Activated naive CD8-positive, alpha-beta T cell treated with anti-CD3 and anti-CD28 coated beads, Interleukin-2, amount 10 ng/mL, durations not matched to agents 7 days and 5 days (primary cell): ENCODE measurements around the gene FSTL4. TPM values are rescaled to one million over a fixed set of nuclear protein-coding genes. Genes with fewer than 3 reads are reported as not detected.

Experiments used
- ATAC-seq: fragments of 150-1000 bp; cut with Tn5 transposase; one replicate; pipeline ENCODE4 v1.10.0; 2021; ENCODE audit warnings: low read depth, moderate library complexity
- POLR2A ChIA-PET: fragments of 350-600 bp; sonication (Branson Sonifier 250); formaldehyde crosslinking; loops from one replicate; lab custom pipeline; 2021; ENCODE audit warnings: antibody characterized with exemption; lab: Charles Lee
- DNase-seq: peaks from one replicate; pipeline ENCODE4 v3.0.0; 2021
- H3K27ac Mint-ChIP-seq: one replicate; pipeline ENCODE4 v1.8.0; 2022; ENCODE audit warnings: mild to moderate bottlenecking, mixed read lengths
- H3K27me3 Mint-ChIP-seq: one replicate; pipeline ENCODE4 v1.8.0; 2022; ENCODE audit warnings: mild to moderate bottlenecking, moderate library complexity, mixed read lengths
- H3K36me3 Mint-ChIP-seq: one replicate; pipeline ENCODE4 v1.8.0; 2021; ENCODE audit warnings: mild to moderate bottlenecking, mixed read lengths
- H3K4me1 Mint-ChIP-seq: one replicate; pipeline ENCODE4 v1.8.0; 2021; ENCODE audit warnings: mixed read lengths
- H3K4me3 Mint-ChIP-seq: one replicate; pipeline ENCODE4 v1.8.0; 2022; ENCODE audit warnings: mild to moderate bottlenecking, moderate library complexity, mixed read lengths
- H3K9me3 Mint-ChIP-seq: one replicate; pipeline ENCODE4 v1.8.0; 2021; ENCODE audit warnings: mixed read lengths
- total RNA-seq, 2 experiments: library from RNA; stranded (reverse); gene quantifications; one replicate each; pipeline ENCODE4 v1.2.3, GENCODE V29; 2021

The FSTL4 gene
- total RNA-seq, 2 experiments from 2014 or later: 0.26 to 0.83 TPM

GRCh38 chr5:133487093-133487492, 125.2 kb downstream of the FSTL4 start:
- Mint-ChIP-seq H3K27ac (no peak overlapping the region), H3K36me3 (no peaks in the 10 kb centered on the region), H3K9me3 (peaks cover 4% of the 10 kb centered on the region), H3K4me1 (no peaks in the 10 kb centered on the region), H3K4me3 (no peak overlapping the region), H3K27me3 (peaks cover 11% of the 10 kb centered on the region)
- POLR2A ChIA-PET: no interaction called here
- ATAC-seq (no peak), DNase-seq (no peak)

GRCh38 chr5:133485468-133485867, 126.9 kb downstream of the FSTL4 start:
- H3K4me3 Mint-ChIP-seq: no peak overlapping the region
- H3K4me1 Mint-ChIP-seq: no peaks in the 10 kb centered on the region
- ATAC-seq (no peak), DNase-seq (no peak)
- H3K36me3 Mint-ChIP-seq: no peaks in the 10 kb centered on the region
- peaks cover under 1% of the 10 kb centered on the region for H3K9me3 Mint-ChIP-seq
- POLR2A ChIA-PET: no interaction called here
- peaks cover 9% of the 10 kb centered on the region for H3K27me3 Mint-ChIP-seq
- H3K27ac Mint-ChIP-seq: no peak overlapping the region

GRCh38 chr5:133483406-133484090, 128.8 kb downstream of the FSTL4 start:
- no peaks in the 10 kb centered on the region for H3K9me3 Mint-ChIP-seq
- H3K27ac Mint-ChIP-seq: no peak overlapping the region
- peaks cover 12% of the 10 kb centered on the region for H3K27me3 Mint-ChIP-seq
- H3K4me1 Mint-ChIP-seq: no peaks in the 10 kb centered on the region
- POLR2A ChIA-PET: no interaction called here
- DNase-seq (no peak), ATAC-seq (no peak)
- H3K36me3 Mint-ChIP-seq: no peaks in the 10 kb centered on the region
- H3K4me3 Mint-ChIP-seq: no peak overlapping the region

- H3K27ac Mint-ChIP-seq: no peak overlapping the region
- no peak for ATAC-seq
These were observed 130.3 kb downstream of the FSTL4 start for GRCh38 chr5:133482028-133482427.

GRCh38 chr5:133480866-133481265, 131.5 kb downstream of the FSTL4 start:
- POLR2A ChIA-PET: no interaction called here
- H3K4me3 Mint-ChIP-seq: no peak overlapping the region
- ATAC-seq: no peak
- peaks cover 24% of the 10 kb centered on the region for H3K27me3 Mint-ChIP-seq
- no peak overlapping the region for H3K27ac Mint-ChIP-seq
- no peaks in the 10 kb centered on the region for H3K4me1 Mint-ChIP-seq
- no peak for DNase-seq
- no peaks in the 10 kb centered on the region for H3K36me3 Mint-ChIP-seq
- H3K9me3 Mint-ChIP-seq: no peaks in the 10 kb centered on the region

More at GRCh38 chr5:133482028-133482427, 130.3 kb downstream of the FSTL4 start:
- H3K27me3 Mint-ChIP-seq: peaks cover 18% of the 10 kb centered on the region
- H3K36me3 Mint-ChIP-seq: no peaks in the 10 kb centered on the region
- H3K9me3 Mint-ChIP-seq: no peaks in the 10 kb centered on the region
- H3K4me1 Mint-ChIP-seq: no peaks in the 10 kb centered on the region
- no peak overlapping the region for H3K4me3 Mint-ChIP-seq
- POLR2A ChIA-PET: no interaction called here
- no peak for DNase-seq

GRCh38 chr5:133480366-133480765, 132.0 kb downstream of the FSTL4 start:
- Mint-ChIP-seq H3K4me3 (no peak overlapping the region), H3K36me3 (no peaks in the 10 kb centered on the region), H3K4me1 (no peaks in the 10 kb centered on the region), H3K9me3 (no peaks in the 10 kb centered on the region), H3K27me3 (peaks cover 27% of the 10 kb centered on the region), H3K27ac (no peak overlapping the region)
- POLR2A ChIA-PET: no interaction called here
- ATAC-seq: no peak
- DNase-seq: no peak

GRCh38 chr5:133478199-133478985, 133.9 kb downstream of the FSTL4 start:
- ATAC-seq (no peak), DNase-seq (no peak)
- Mint-ChIP-seq H3K4me3 (no peak overlapping the region), H3K9me3 (no peaks in the 10 kb centered on the region), H3K4me1 (no peaks in the 10 kb centered on the region), H3K27ac (no peak overlapping the region), H3K36me3 (no peaks in the 10 kb centered on the region), H3K27me3 (peaks cover 29% of the 10 kb centered on the region)
- POLR2A ChIA-PET: no interaction called here

- POLR2A ChIA-PET: no interaction called here
- no peaks in the 10 kb centered on the region for H3K9me3 Mint-ChIP-seq
- H3K4me3 Mint-ChIP-seq: no peak overlapping the region
- no peaks in the 10 kb centered on the region for H3K4me1 Mint-ChIP-seq
- peaks cover 32% of the 10 kb centered on the region for H3K27me3 Mint-ChIP-seq
- H3K27ac Mint-ChIP-seq: no peak overlapping the region
- H3K36me3 Mint-ChIP-seq: no peaks in the 10 kb centered on the region
- no peak for DNase-seq
- ATAC-seq: no peak
These were observed 136.4 kb downstream of the FSTL4 start for GRCh38 chr5:133475986-133476385.

- Mint-ChIP-seq H3K36me3 (no peaks in the 10 kb centered on the region), H3K4me3 (no peak overlapping the region), H3K27ac (no peak overlapping the region), H3K9me3 (no peaks in the 10 kb centered on the region), H3K4me1 (no peaks in the 10 kb centered on the region), H3K27me3 (peaks cover 32% of the 10 kb centered on the region)
- DNase-seq (no peak), ATAC-seq (no peak)
- POLR2A ChIA-PET: no interaction called here
These were observed 137.3 kb downstream of the FSTL4 start for GRCh38 chr5:133474851-133475590.

GRCh38 chr5:133473291-133473690, 139.1 kb downstream of the FSTL4 start:
- POLR2A ChIA-PET: no interaction called here
- Mint-ChIP-seq H3K36me3 (no peaks in the 10 kb centered on the region), H3K4me3 (no peak overlapping the region), H3K9me3 (no peaks in the 10 kb centered on the region), H3K27ac (no peak overlapping the region), H3K27me3 (peaks cover 27% of the 10 kb centered on the region), H3K4me1 (peaks cover 3% of the 10 kb centered on the region)
- no peak for ATAC-seq
- DNase-seq: no peak

- POLR2A ChIA-PET: no interaction called here
- H3K36me3 Mint-ChIP-seq: no peaks in the 10 kb centered on the region
- no peak overlapping the region for H3K4me3 Mint-ChIP-seq
- no peak for DNase-seq
- no peak overlapping the region for H3K27ac Mint-ChIP-seq
- no peaks in the 10 kb centered on the region for H3K9me3 Mint-ChIP-seq
- ATAC-seq: no peak
- peaks cover 25% of the 10 kb centered on the region for H3K27me3 Mint-ChIP-seq
- peaks cover 5% of the 10 kb centered on the region for H3K4me1 Mint-ChIP-seq
These were observed 139.5 kb downstream of the FSTL4 start for GRCh38 chr5:133472829-133473228.

- no peak overlapping the region for H3K4me3 Mint-ChIP-seq
- POLR2A ChIA-PET: no interaction called here
- no peaks in the 10 kb centered on the region for H3K9me3 Mint-ChIP-seq
- ATAC-seq (no peak), DNase-seq (no peak)
- no peaks in the 10 kb centered on the region for H3K36me3 Mint-ChIP-seq
- H3K4me1 Mint-ChIP-seq: peaks cover 5% of the 10 kb centered on the region
- peaks cover 23% of the 10 kb centered on the region for H3K27me3 Mint-ChIP-seq
- no peak overlapping the region for H3K27ac Mint-ChIP-seq
These were observed 140.6 kb downstream of the FSTL4 start for GRCh38 chr5:133471699-133472098.

GRCh38 chr5:133470841-133471240, 141.5 kb downstream of the FSTL4 start:
- DNase-seq (no peak), ATAC-seq (no peak)
- no peak overlapping the region for H3K4me3 Mint-ChIP-seq
- POLR2A ChIA-PET: no interaction called here
- no peaks in the 10 kb centered on the region for H3K36me3 Mint-ChIP-seq
- H3K9me3 Mint-ChIP-seq: no peaks in the 10 kb centered on the region
- no peak overlapping the region for H3K27ac Mint-ChIP-seq
- H3K4me1 Mint-ChIP-seq: peaks cover 7% of the 10 kb centered on the region
- H3K27me3 Mint-ChIP-seq: peaks cover 15% of the 10 kb centered on the region
